GM23338 (cell line): ENCODE measurements around the gene MCAM.

Experiments used
- CTCF ChIP-seq, 2 experiments: fragments of 200-600 bp in 1 of 2; sonication (generic) in 1 of 2; conservative IDR thresholded peaks; 2 replicates each; pipeline versions ENCODE4 v1.5.1 to v1.6.1; 2016 to 2017; ENCODE audit warnings: antibody characterized with exemption in 2 of 2, low read depth in 2 of 2, mild to moderate bottlenecking in 2 of 2, moderate library complexity in 1 of 2
- EZH2 ChIP-seq: fragments of 200-600 bp; sonication (generic); IDR thresholded peaks from one replicate; pipeline ENCODE4 v1.8.0; 2017; ENCODE audit warnings: antibody characterized with exemption, mild to moderate bottlenecking, low read depth; ENCODE audit not compliant: unreplicated experiment
- POLR2AphosphoS5 ChIP-seq: IDR thresholded peaks from 2 replicates; pipeline ENCODE4 v1.6.1; 2016; ENCODE audit warnings: antibody characterized with exemption, low read depth
- REST ChIP-seq: IDR thresholded peaks from one replicate; pipeline ENCODE4 v1.6.1; 2018; ENCODE audit warnings: antibody characterized with exemption; ENCODE audit not compliant: unreplicated experiment
- ZNF462 ChIP-seq: fragments of 250-450 bp; sonication (Bioruptor Pico); IDR thresholded peaks from 2 replicates; pipeline ENCODE4 v1.5.0; 2020; ENCODE audit warnings: mild to moderate bottlenecking, moderate library complexity

- TF ChIP-seq CTCF (conservative IDR thresholded peaks at IDR 0.05; ENCODE audit: low read depth in 2 of 2): no peak
- TF ChIP-seq POLR2AphosphoS5: no peak
- TF ChIP-seq ZNF462 (CRISPR knock-in tag): no peak
- no peak for TF ChIP-seq REST
- TF ChIP-seq EZH2: no peak
Observed at GRCh38 chr11:119307974-119308373, 9.0 kb downstream of the MCAM start.
